ENCODE results near the gene DPP6.

DPP6 gene

DNA sequence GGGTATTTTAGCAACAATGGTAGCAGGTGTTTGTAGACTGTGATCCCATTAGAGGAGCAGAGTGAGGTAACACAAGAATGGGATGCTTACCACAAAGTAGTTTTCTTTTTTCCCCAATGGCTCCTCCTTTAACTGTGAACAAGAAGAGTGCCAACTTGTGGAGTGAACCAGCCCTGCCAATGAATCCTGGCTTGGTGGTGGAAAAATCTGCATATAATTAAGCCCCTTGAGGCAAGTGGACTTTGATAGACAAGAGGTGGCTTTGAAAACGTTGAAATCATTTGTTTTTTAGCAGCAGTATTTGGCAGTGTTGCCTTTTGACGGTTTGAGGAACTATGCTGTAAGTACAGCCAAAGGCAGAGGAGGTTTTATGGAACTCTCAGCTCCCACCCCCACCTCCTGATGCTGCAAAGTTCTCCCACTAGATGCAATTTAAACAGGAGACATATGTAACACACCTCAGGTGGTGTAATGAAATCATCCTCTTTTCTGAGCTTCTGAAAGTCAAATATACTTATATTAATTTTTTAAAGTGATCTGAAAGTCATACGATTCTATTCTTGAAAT, 295.6 kb downstream of the DPP6 start:
- no peak for DNase-seq

DNA sequence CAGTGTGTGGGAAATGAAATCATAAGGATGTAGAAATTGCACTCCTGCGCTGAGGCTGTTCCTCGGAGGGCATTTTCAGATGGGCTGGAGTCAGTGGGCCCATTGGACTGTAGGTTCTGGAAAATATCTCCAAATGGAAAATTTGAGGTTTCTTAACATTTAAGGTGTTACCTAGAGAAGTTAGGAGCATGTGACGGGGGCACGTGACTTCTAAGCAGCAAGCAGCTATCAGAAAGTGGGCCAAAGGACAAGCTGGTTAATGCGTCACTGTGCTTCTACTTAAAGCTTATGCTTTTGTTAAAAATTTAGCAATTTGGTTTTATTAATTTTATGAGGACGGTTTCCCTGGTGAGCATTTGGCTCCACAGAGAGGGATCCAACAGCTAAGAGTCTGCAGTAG, 298.7 kb downstream of the DPP6 start:
- no peak for DNase-seq

DNA sequence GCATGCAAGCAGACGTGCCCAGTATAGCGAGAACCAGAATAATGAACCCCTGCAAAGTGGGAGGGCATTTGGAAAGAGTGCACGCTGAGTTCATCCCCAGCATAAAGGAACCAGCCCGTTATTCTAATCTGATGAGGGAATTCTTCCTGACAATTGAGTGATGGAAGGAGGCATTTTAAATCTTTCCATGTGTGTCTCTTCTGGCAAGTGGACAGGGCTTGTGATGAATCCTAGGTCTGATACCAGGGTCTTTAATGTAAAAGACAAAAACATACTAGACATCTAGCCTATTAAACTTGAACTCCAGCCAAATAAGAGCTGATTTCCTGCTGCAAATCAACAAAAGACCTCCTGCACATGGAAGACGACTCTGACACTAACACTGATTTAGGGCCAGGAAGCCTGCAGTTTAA, 301.2 kb downstream of the DPP6 start:
- DNase-seq = no peak

DNA sequence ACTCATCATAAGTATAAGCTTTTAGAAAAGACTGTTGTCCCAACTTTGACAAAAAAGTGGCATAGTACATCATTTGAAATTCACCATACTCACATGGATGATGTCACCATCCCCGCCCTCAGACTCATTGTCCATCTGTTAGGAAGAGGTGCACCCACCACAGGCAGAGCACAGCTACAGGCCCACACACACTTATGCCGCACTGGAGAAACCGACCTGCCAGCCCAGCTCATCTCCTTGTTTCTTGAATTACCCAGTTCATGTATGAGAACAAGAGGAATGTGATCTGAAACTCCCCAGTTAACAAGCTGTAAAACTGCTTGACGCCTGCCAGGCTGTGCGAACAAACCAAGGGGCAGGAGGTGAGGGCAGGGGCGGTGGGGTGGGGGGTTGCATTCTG, 312.0 kb downstream of the DPP6 start:
- DNase-seq = no peak

DNA sequence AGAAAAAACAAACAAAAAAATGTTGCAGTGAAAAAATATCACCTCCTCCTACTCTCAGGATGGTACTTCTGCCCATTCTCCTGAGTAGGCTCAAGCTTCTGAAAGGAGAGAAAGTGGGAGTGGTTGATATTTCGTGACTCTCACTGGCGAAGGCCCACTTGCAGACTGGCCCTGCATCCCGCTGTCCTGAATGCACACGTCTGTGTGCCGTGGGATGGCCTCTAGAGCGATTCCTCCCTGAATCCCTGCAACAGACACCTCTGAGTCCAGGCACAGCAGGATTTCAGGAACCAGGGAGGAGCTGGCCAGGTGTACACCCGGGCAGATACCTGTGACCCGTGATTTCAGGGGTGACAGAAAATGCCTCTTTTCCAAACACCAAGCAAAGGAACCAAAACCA, 319.2 kb downstream of the DPP6 start:
- DNase-seq = no peak

DNA sequence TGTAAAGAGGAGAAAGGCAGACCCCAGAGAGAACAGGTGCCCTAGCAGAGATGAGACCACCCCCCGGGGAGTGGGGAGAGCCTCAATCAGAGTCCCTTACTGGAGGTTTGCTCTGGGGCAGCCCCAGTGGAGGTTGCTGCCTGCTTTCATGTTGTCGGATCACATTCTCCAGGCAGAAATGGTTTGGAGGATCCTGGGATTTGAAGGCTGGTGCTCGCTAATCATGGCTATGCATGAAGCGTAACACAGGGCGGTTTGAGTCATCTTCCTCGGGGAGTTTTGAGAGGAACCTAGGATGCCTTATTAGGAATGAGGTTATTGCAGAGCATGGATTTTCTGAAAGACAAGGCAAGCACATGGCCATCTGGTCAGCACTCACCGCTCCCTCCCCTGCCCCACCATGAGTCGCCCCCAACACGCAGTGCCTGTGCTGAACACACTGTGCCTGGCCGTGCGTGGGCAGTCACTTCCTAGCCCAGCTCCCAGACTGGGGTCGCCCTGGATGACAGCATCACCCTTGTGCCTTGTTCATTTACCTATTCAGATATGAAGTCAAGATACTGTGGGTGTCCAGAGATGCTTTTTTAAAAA, 319.9 kb downstream of the DPP6 start:
- no peak for DNase-seq

DNA sequence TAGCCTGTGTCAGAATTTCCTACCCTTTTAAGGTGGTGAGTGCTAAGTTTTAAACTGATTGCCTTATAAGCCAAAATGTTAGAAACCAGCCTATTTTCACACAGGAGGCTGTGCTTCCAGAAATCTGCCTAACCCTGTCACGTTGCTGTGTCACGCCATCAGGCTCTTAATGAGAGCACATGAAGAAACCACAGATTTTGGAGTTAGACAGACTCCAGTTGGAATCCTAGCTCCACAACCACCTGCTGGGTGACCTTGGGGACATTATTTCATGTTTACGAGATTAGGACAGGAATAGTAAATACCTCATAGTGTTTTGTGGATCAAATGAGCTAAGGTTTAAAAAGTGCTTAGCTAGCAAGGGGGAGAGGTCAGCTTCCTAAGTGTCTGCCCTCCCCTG, 321.8 kb downstream of the DPP6 start:
- no peak for DNase-seq

DNA sequence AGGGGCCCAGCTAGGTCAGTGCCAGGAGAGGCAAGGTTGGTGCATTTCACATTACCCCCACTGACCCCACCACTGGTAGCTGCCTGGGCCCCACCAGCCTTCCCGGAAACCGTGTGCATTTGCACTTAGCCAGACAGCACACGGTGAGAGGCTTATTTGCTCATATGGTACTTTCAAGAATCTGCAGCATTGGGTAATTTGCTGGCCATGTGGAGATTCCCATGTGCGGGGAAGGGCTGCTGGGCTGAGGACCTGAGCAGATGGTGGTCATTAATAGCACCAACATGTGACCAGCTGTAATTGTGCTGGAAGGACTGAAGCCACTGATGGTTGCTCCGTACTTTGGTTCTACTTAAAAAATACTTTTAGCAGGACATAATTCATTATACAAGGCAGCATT, 323.8 kb downstream of the DPP6 start:
- DNase-seq = no peak

DNA sequence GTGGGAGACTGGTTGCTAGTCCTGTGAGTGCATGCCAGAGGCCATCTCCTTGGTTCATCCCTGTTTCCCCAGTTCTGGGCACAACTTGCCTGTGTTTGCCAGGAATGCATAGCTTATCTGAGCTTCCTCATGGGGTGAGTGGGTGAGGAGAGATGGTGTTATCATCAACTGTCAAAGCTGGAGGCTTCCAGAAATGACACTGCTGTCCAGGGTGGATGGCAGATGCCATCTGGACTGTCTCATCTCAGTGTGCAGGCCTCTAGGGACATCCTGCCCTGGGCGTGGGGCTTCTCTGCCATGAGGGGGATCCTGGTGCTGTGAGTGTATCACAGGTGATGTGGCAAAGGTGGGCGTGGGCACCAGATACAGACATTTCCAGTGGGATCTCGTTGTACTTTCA, 328.6 kb downstream of the DPP6 start:
- no peak for DNase-seq

DNA sequence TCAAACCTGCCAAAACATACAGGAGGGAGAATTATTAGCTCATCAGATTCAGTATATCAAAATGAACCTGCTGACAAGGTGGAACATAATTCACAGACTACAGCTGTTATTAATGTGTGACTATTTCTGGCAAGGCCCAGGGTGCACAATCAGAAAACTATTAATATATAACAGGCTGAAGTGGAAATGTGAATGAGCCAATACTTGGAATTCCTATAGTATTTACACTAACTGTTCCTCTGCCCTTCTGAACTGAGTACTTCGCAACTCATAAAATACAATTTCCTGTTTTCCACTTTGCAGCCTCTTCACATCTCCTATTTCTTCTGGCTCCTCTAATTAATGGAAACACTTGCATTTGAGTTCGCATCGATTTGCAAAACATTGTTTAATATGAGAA, 330.8 kb downstream of the DPP6 start:
- no peak for DNase-seq

DNA sequence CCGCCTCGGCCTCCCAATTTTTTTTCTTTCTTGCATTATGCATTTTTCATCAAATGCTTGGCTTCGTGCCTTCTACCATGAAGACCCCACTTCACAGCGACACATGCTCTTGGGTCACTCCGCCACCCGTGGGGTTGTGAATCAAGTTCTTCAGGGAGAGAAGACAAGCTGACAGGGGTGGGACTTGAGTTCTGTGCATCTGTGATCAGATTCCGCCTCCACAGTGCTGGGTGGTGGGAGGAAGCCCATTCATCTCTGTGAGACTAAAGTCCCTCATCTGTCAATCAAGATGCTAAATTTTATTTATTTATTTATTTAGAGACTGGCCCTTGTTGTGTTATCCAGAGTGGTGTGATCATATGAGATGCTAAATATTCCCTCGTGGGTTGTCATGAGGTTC, 333.0 kb downstream of the DPP6 start:
- no peak for DNase-seq

DNA sequence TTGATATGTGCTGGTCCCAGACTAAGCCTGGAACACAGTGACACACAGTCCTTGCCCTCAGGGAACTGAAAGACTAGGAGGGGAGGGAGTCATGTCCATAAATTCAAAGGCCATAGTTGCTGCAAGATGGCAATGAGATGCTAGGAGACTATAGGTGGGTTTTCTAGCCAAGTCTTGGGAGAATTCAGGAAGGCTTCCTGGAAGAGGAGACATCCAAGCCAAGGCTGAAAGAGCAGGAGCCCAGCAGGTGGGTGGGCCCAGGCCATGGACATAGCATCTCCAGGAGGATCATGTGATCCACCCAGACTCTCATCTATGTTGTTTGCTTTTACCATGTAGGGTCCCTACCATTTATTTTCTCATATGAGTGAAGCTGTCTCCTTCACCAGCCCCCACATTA, 335.1 kb downstream of the DPP6 start:
- DNase-seq = no peak

DNA sequence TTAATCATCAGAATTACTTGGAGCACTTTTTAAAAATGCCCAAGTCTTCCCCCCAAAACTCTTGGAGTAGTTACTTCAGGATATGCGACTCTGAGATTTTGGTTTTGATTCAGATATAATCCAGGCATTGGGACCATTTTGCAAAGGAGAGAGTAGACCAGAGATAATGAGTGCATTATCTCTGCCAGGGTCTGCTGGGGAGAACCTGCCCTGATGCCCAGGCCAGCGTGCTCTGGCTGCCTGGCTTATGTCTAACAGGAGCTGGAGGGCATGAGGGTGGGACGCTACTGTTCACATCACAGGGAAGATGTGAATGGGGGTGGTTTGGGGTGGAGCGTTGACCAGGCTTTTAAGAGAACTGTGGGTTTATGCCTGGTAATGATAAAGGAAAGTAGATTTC, 336.2 kb downstream of the DPP6 start:
- DNase-seq = no peak

DNA sequence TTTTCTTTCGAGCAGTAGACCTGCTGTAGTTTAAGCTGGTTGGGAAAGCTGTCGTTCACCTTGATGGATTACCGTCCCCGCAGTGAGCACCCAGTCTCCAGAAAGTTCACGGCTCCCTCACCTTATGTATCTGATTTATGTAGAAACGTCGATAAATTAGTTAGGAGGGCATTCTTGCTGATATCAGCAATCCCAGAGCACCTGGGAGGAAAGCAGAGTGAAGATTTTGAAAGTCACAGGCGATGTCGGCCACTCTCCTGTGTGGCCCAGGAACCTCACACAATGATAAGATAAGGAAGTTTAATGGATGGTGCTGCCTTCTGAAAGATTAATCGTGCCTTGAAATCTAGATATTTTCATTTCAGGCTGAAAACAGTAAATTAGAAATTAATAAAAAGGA, 336.8 kb downstream of the DPP6 start:
- no peak for DNase-seq

DNA sequence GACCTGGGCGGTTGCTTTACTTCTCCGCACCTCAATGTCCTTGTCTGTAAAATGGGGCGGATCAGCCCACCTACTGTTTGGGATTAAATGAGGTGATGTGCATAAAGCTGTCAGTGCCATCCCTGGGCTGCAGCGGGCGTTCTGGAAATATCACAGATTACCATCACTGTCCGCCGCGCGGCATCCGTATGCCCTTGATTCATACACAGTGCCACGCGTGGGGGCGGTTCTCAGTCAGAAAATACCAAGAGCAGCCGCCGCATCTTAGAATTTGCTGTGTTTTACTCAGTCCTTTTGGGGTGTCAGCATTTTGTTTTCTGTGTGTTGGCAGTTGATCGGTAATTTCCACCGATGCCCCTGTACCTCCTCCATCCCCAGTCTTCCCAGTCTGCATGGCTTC, 338.8 kb downstream of the DPP6 start:
- no peak for DNase-seq

DNA sequence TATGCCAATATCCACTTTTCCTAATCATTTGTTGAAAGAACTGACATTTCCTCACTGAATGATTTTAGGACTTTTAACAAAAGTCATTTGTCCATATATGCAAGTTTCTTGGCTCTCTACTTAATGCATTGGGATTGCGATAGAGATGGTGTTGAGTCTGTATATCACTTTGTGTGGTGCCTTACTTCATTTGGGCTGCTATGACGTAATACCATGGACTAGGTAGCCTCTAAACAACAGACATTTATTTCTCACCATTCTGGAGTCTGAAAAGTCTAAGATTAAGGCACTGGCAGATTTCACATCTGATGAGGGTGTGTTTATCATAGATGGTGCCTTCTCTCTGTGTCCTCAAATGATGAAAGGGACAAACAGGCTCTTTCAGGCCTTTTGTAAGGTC, 342.6 kb downstream of the DPP6 start:
- DNase-seq = no peak

DNA sequence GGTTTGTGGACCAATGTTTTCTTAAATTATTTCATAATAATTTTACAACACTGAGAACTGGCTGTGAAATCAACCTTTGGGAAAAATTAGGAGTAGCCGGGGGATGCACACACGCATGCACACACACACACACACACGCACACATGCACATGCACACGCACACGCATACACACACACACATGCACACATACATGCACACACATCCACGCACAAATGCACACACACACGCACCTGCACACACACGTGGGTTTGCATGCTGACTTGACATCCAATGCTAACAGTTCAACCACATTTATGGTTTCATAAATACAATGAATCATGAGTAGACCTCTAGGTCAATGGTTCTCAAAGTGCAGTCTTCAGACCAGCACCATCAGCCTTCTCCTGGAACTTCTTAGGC, 354.1 kb downstream of the DPP6 start:
- DNase-seq = no peak

DNA sequence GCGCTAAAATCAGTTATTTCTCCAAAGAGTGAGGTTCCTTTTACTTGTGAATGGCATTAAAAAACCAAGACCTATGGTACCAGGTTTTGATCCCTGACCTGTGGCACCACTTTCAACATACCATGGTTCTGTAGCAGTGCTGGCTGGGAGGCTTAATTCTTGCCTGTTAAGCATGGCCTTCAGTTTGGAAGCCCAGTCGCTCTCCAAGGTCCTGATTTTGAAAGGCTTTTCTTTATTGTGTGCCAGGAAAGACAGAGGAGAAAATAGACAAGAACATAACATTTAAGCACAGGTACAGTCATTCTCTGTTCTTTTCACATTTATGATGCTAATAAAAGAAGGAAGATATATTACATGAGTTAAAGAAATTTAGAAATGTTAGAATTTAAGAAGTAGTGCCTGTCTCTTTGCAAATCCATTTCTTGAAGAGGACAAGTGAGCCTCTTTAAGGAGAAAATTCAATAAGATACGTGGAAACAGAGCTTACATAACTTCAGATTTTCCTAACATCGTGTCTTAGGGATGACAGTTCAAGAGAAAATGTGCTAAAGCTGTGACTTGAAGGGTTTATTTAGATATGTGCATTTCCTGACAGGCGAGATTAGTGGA, 357.6 kb downstream of the DPP6 start:
- DNase-seq = no peak

DNA sequence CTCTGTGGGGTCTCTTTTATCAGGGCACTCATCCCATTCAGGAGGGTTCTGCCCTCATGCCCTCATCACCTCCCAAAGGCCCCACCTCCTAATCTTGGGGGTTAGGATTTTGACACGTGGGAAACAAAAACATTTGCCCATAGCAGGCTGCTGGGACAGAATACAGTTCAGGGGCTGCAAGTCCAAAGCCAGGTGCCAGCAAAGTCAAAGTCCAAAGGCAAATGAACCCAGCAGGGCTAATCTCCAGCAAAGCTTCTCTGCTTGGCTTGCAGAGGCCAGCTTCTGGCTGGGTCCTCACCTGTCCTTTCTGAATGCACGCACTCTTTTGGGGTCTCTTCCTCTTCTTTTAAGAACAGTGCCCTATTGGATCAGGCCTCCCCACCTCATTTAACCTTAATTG, 359.9 kb downstream of the DPP6 start:
- DNase-seq = no peak

DNA sequence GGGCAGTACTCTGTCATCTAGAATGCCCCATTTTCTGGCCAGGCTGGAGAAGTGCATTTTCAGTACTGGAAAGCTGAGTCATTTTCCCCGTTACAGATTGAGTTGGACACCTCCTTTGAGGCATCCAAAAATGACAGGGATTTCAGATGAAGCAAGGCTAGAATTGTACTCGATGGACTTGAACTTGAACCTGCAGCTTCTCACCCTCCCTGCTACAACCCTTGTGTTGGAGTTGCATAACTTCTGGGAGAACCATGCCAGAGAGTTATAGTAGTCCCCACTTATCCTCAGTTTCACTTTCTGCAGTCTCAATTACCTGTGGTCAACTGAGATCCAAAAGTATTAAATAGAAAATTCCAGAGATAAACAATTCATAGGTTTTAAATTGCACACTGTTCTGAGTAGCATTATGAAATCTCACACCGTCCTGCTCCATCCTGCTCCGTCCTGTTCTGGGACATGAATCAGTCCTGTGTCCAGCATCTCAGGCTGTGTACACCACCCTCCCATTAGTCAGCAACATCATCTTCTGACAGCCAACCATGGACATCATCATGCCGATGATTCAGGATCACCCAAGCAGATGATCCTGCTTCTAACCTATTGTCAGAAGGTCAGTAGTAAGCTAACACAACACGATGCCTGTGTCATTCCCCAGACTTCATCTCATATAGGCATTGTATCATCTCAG, 363.7 kb downstream of the DPP6 start:
- no peak for DNase-seq

DNA sequence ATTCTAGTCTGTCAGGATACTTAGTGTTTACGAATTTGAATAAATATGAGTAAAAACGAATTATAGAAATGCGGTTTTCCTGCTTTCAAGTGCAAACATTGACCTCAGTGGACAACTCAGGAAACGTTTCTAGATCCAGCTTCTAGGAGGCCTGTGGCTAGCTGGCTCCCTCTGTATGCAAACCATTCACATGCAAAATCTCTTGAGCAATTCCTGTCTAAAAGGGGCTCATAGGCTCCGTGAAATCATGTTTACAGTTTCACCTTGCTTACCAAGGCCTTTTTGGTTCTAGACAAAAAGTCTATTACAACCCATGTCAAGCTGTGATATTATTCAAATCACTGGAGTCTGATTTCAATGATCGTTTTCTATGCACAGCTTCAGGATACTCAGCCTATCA, 364.5 kb downstream of the DPP6 start:
- no peak for DNase-seq

DNA sequence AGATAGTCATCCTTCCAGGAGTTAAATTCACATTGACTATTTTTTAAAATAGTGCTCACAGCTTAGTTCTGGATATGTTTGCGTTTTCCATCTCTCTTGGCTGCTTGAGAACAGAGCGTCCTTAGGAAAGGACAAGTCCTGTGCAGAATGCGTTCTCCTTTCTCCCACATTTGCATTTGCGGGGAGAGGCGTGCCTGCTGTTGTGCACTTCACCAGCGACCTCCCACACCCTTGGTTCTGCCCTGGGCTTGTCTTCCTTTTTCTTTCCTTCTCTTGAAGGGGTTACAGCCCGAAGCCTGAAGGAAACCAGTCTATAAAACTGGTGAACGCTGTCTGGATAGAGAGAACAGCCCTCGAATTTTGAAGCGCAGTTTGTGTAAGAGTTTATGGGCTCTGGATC, 367.1 kb downstream of the DPP6 start:
- no peak for DNase-seq

DNA sequence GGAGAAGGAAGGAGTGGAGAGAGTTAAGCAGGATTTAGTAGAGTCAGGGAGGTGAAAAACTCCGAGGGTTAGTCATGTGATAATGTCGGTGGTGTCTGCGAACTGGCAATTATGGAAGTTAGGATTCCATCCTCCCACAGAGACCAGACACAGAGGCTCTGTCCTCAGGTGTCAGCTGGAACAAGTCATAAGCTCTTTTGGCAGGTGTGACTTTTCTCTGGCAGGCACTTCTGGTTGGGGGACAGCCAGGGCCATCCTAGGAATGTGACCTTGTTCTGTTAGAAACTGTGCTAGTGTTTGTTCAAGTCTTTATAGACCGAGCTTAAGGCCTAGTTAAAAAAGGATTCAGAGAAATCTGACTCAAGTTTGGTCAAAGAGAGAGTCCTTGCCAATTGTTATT, 371.0 kb downstream of the DPP6 start:
- no peak for DNase-seq

DNA sequence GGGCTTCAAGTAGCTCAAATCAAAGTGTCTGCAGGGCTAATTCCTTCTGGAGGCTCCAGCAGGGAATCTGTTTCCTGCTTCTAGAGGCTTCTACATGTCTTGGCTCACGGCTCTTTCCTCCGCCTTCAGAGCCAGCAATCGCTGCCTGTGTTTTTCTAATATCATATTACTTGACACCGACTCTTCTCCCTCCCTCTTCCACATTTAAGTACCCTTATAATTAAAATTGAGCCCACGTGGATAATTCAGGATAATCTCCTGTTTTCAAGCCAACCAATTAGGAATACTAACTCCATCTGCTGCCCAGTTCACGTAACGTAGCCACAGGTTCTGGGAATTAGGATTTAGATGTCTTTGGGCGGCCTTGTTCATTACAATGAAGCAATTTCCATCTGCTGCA, 372.2 kb downstream of the DPP6 start:
- no peak for DNase-seq

DNA sequence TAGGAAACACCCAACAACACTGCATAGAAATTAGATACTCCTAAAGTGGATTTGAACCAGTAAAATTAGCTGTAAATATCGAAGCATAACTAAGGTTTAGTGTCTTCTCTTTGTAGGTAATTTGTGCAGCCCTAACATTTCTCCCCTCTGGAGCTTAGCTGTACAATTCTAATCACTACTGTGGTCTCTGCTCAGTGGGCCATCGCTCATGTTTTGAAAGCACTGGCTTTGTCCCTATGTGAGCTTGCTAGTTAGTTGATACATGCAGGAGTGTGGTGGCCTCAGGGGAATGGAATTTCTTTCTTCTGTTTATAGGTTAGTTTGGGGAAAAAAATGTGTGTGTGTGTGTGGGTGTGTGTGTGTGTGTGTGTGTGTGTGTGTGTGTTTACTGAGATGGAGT, 373.1 kb downstream of the DPP6 start:
- no peak for DNase-seq
